GM10266 (cell line): ENCODE data around the gene KCNG4.

ENCODE experiments used
- DNase-seq: peaks from one replicate; pipeline ENCODE4 v3.0.0; 2012; ENCODE audit errors: extremely low spot score
- CTCF ChIP-seq: IDR thresholded peaks from 2 replicates; pipeline ENCODE4 v1.5.1; 2012; ENCODE audit warnings: mild to moderate bottlenecking, low read depth; ENCODE audit not compliant: control insufficient read depth, insufficient read depth; ENCODE audit errors: missing control alignments

The KCNG4 gene

GRCh38 chr16:84178892-84179611 lies 60.8 kb downstream of the KCNG4 start:
- DNase-seq: no peak
- TF ChIP-seq CTCF: no peak

- no peak for DNase-seq
- no peak for TF ChIP-seq CTCF
These were observed 61.6 kb downstream of the KCNG4 start for GRCh38 chr16:84178146-84178765.

GRCh38 chr16:84177741-84178073 lies 62.1 kb downstream of the KCNG4 start:
- DNase-seq: no peak
- no peak for TF ChIP-seq CTCF

GRCh38 chr16:84176192-84177053 lies 63.4 kb downstream of the KCNG4 start:
- peak; percentile 15 for DNase-seq
- no peak for TF ChIP-seq CTCF

GRCh38 chr16:84175350-84176081 lies 64.3 kb downstream of the KCNG4 start:
- DNase-seq: peak; percentile 81
- TF ChIP-seq CTCF: peak; percentile 88

DNA sequence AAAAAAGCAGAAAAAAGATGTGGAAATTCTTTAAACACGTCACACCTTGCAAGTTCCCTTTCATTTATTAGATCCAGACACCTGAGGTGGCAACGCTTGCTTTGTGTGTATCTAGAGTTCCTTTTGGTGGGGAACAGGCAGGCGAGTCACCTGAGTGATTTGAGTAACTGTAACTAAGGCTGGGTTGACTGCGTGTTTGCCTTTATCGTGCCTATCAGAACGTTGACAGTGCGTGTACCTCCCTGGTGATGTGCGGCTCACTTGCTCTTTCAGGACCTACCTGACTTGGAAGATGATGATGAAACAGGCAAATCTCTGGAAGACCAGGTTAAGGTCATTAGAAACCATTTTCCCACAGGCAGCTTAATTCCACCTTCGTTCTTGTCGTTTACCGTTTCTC lies 65.4 kb downstream of the KCNG4 start:
- no peak for DNase-seq
- TF ChIP-seq CTCF: no peak
